ENCODE data around the gene STAT6. TPM values are rescaled to one million over a fixed set of nuclear protein-coding genes. Genes with fewer than 3 reads are reported as not detected.

Gene STAT6
- polyA plus RNA-seq, 3 donors from 2014 or later, result 71.1 to 94.0 (median 89.1) TPM

DNA sequence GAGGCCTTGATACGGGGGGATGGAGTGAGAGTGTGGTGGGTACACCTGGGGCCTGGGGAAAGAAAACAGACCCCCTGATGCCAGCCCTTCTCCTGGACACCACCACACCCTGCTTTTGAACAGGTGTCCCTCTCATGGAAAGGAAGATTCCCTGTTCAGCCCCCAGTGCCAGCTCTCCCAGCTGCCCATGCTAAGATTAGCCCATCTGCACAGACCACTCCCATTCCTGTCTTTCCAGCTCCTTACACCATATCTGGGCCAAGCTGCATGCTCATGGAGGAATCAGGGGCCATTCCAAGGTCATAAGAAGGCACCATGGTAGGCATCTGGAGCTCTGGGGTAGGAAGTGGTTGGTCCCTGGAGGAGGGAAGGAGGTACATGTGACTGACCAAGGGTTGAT is 12.6 kb downstream of the STAT6 start:
- peak overlapping the region in 5 of 6 donors; percentile 31 to 74 (median 57) for H3K27ac Mint-ChIP-seq
- no peak overlapping the region for H3K4me3 Mint-ChIP-seq
- no peaks in the 10 kb centered on the region for H3K9me3 Mint-ChIP-seq
- peaks cover 27 to 29% of the 10 kb centered on the region in 2 donors for H3K4me1 Mint-ChIP-seq
- peaks cover 12 to 32% (median 18%) of the 10 kb centered on the region in 3 donors for H3K36me3 Mint-ChIP-seq
- no peak for DNase-seq
- peaks cover 0 to 7% (median 4%) of the 10 kb centered on the region in 3 donors for H3K27me3 Mint-ChIP-seq (ENCODE audit: low read depth in 3 of 3)

GRCh38 chr12:57097554-57097835 is 13.7 kb downstream of the STAT6 start:
- H3K9me3 Mint-ChIP-seq, result no peaks in the 10 kb centered on the region
- DNase-seq, result no peak
- H3K4me3 Mint-ChIP-seq, result no peak overlapping the region
- H3K27ac Mint-ChIP-seq, result no peak overlapping the region
- peaks cover 22 to 27% of the 10 kb centered on the region in 2 donors for H3K4me1 Mint-ChIP-seq
- H3K27me3 Mint-ChIP-seq (ENCODE audit: low read depth in 3 of 3), result peaks cover 2 to 4% (median 2%) of the 10 kb centered on the region in 3 donors
- H3K36me3 Mint-ChIP-seq, result peaks cover 12 to 32% (median 18%) of the 10 kb centered on the region in 3 donors

GRCh38 chr12:57096748-57097553 is 14.2 kb downstream of the STAT6 start:
- Mint-ChIP-seq H3K9me3 (no peaks in the 10 kb centered on the region), H3K4me3 (no peak overlapping the region), H3K27ac (peak overlapping the region in 2 of 6 donors; percentile 54 to 55), H3K4me1 (peaks cover 17 to 23% of the 10 kb centered on the region in 2 donors), H3K27me3 (ENCODE audit: low read depth in 3 of 3) (peaks cover 0 to 2% (median 1%) of the 10 kb centered on the region in 3 donors), H3K36me3 (peaks cover 12 to 32% (median 18%) of the 10 kb centered on the region in 3 donors)
- DNase-seq, result no peak

GRCh38 chr12:57096099-57096572 is 15.0 kb downstream of the STAT6 start:
- Mint-ChIP-seq H3K36me3 (peaks cover 12 to 32% (median 18%) of the 10 kb centered on the region in 3 donors), H3K4me1 (peaks cover 14 to 20% of the 10 kb centered on the region in 2 donors), H3K27ac (peak overlapping the region in 2 of 6 donors; percentile 14 to 55), H3K27me3 (ENCODE audit: low read depth in 3 of 3) (peaks cover 0 to 4% (median 1%) of the 10 kb centered on the region in 3 donors), H3K4me3 (no peak overlapping the region), H3K9me3 (no peaks in the 10 kb centered on the region)
- DNase-seq, result no peak

- H3K27ac Mint-ChIP-seq, result peak overlapping the region in 4 of 6 donors; percentile 31 to 62 (median 52)
Measured at GRCh38 chr12:57095440-57095839, 15.7 kb downstream of the STAT6 start.

GRCh38 chr12:57094208-57095160 is 16.7 kb downstream of the STAT6 start:
- Mint-ChIP-seq H3K9me3 (no peaks in the 10 kb centered on the region), H3K27me3 (ENCODE audit: low read depth in 3 of 3) (peaks cover 0 to 6% (median 4%) of the 10 kb centered on the region in 3 donors), H3K4me1 (peaks cover 18 to 24% of the 10 kb centered on the region in 2 donors), H3K27ac (peak overlapping the region in 4 of 6 donors; percentile 45 to 70 (median 52)), H3K36me3 (peaks cover 11 to 28% (median 11%) of the 10 kb centered on the region in 3 donors), H3K4me3 (no peak overlapping the region)
- no peak for DNase-seq

More at GRCh38 chr12:57095440-57095839, 15.7 kb downstream of the STAT6 start:
- peaks cover 14 to 24% of the 10 kb centered on the region in 2 donors for H3K4me1 Mint-ChIP-seq
- no peak for DNase-seq
- peaks cover 0 to 4% (median 2%) of the 10 kb centered on the region in 3 donors for H3K27me3 Mint-ChIP-seq (ENCODE audit: low read depth in 3 of 3)
- no peak overlapping the region for H3K4me3 Mint-ChIP-seq
- peaks cover 12 to 32% (median 18%) of the 10 kb centered on the region in 3 donors for H3K36me3 Mint-ChIP-seq
- H3K9me3 Mint-ChIP-seq, result no peaks in the 10 kb centered on the region

GRCh38 chr12:57093415-57094207 is 17.6 kb downstream of the STAT6 start:
- H3K36me3 Mint-ChIP-seq, result peaks cover 6 to 21% (median 9%) of the 10 kb centered on the region in 3 donors
- no peaks in the 10 kb centered on the region for H3K9me3 Mint-ChIP-seq
- H3K27me3 Mint-ChIP-seq (ENCODE audit: low read depth in 3 of 3), result peaks cover 0 to 6% (median 4%) of the 10 kb centered on the region in 3 donors
- H3K27ac Mint-ChIP-seq, result peak overlapping the region in 4 of 6 donors; percentile 36 to 84 (median 62)
- H3K4me1 Mint-ChIP-seq, result peaks cover 21 to 25% of the 10 kb centered on the region in 2 donors
- peak overlapping the region in 1 of 5 donors; percentile 29 for H3K4me3 Mint-ChIP-seq
- DNase-seq, result peak; percentile 47 to 51 (median 47)

DNA sequence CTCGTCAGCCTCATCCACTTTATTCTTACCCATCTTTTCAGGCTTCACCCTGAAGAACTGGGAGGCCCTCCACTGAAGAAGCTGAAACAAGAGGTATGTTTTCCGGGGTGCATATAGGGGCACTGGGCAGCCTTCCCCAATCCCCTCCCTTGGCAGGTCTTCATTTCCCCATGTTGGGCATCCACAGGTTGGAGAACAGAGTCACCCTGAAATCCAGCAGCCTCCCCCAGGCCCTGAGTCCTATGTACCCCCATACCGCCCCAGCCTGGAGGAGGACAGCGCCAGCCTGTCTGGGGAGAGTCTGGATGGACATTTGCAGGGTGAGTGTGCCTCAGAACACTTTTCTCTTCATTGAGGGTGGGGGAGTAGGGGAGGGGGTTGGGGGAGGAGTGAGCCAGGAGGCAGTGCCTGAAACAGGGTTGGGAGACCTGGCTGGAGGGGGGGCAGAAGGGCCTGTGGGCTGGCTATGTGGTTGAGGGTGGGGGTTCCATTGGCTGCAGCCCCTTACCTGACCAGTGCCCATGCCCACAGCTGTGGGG is 18.2 kb downstream of the STAT6 start:
- H3K27ac Mint-ChIP-seq, result peak overlapping the region in 3 of 6 donors; percentile 46 to 84 (median 68)
- H3K4me3 Mint-ChIP-seq, result no peak overlapping the region
- no peak for DNase-seq
- peaks cover 3 to 10% (median 7%) of the 10 kb centered on the region in 3 donors for H3K27me3 Mint-ChIP-seq (ENCODE audit: low read depth in 3 of 3)
- H3K9me3 Mint-ChIP-seq, result no peaks in the 10 kb centered on the region
- peaks cover 6 to 17% (median 9%) of the 10 kb centered on the region in 3 donors for H3K36me3 Mint-ChIP-seq
- peaks cover 26 to 30% of the 10 kb centered on the region in 2 donors for H3K4me1 Mint-ChIP-seq

- Mint-ChIP-seq H3K9me3 (no peaks in the 10 kb centered on the region), H3K36me3 (peaks cover 6 to 16% (median 9%) of the 10 kb centered on the region in 3 donors), H3K4me1 (peaks cover 30 to 33% of the 10 kb centered on the region in 2 donors), H3K4me3 (no peak overlapping the region), H3K27me3 (ENCODE audit: low read depth in 3 of 3) (peaks cover 3 to 13% (median 10%) of the 10 kb centered on the region in 3 donors), H3K27ac (peak overlapping the region in 3 of 6 donors; percentile 19 to 68 (median 46))
- no peak for DNase-seq
Measured at GRCh38 chr12:57092529-57092862, 18.7 kb downstream of the STAT6 start.

- H3K4me1 Mint-ChIP-seq, result peaks cover 31 to 33% of the 10 kb centered on the region in 2 donors
- peaks cover 3 to 11% (median 6%) of the 10 kb centered on the region in 3 donors for H3K36me3 Mint-ChIP-seq
- H3K27ac Mint-ChIP-seq, result peak overlapping the region in 1 of 6 donors; percentile 30
- H3K27me3 Mint-ChIP-seq (ENCODE audit: low read depth in 3 of 3), result peaks cover 3 to 13% (median 10%) of the 10 kb centered on the region in 3 donors
- peak overlapping the region in 2 of 5 donors; percentile 9 to 53 for H3K4me3 Mint-ChIP-seq
- DNase-seq, result no peak
- H3K9me3 Mint-ChIP-seq, result no peaks in the 10 kb centered on the region
Measured at GRCh38 chr12:57091638-57092528, 19.3 kb downstream of the STAT6 start.

GRCh38 chr12:57090924-57091637 is 20.1 kb downstream of the STAT6 start:
- H3K27ac Mint-ChIP-seq, result peak overlapping the region in 4 of 6 donors; percentile 1 to 76 (median 47)
- H3K4me3 Mint-ChIP-seq, result peak overlapping the region; percentile 2 to 29 (median 15)
- no peak for DNase-seq
- H3K36me3 Mint-ChIP-seq, result peaks cover 0 to 5% (median 3%) of the 10 kb centered on the region in 3 donors
- no peaks in the 10 kb centered on the region for H3K9me3 Mint-ChIP-seq
- H3K4me1 Mint-ChIP-seq, result peaks cover 39 to 41% of the 10 kb centered on the region in 2 donors
- peaks cover 3 to 13% (median 9%) of the 10 kb centered on the region in 3 donors for H3K27me3 Mint-ChIP-seq (ENCODE audit: low read depth in 3 of 3)

Measured in immature natural killer cell (primary cell).